Measurements from ENCODE around the gene FBXL12.

DNA sequence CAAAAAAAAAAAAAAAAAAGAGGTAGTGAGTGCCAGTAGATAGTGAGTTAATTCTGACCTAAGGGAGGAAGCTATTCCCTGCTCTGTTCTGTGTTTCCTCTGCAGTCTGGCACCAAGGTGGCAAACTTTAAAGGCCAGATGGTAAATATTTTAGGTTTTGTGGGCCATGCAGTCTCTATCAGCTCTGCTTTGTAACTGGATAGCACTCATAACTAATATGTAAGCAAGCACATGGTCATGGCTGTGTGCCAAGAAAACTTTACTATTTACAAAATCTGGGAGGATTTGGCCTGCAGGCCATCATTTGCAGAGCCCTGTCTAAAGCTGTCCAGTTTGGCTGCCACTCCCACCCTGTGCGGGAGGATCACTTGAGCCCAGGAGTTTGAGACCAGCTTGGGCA, 20.5 kb upstream of the FBXL12 start:
- no peak for TF ChIP-seq CTCF (IDR thresholded peaks at IDR 0.05; ENCODE audit: low read depth, low read length, missing input control)
- no peak for TF ChIP-seq YY1 (IDR thresholded peaks at IDR 0.05)
- TF ChIP-seq JUND (IDR thresholded peaks at IDR 0.05): no peak
- TF ChIP-seq SP1 (IDR thresholded peaks at IDR 0.05): no peak
- TF ChIP-seq, protein P1, sequence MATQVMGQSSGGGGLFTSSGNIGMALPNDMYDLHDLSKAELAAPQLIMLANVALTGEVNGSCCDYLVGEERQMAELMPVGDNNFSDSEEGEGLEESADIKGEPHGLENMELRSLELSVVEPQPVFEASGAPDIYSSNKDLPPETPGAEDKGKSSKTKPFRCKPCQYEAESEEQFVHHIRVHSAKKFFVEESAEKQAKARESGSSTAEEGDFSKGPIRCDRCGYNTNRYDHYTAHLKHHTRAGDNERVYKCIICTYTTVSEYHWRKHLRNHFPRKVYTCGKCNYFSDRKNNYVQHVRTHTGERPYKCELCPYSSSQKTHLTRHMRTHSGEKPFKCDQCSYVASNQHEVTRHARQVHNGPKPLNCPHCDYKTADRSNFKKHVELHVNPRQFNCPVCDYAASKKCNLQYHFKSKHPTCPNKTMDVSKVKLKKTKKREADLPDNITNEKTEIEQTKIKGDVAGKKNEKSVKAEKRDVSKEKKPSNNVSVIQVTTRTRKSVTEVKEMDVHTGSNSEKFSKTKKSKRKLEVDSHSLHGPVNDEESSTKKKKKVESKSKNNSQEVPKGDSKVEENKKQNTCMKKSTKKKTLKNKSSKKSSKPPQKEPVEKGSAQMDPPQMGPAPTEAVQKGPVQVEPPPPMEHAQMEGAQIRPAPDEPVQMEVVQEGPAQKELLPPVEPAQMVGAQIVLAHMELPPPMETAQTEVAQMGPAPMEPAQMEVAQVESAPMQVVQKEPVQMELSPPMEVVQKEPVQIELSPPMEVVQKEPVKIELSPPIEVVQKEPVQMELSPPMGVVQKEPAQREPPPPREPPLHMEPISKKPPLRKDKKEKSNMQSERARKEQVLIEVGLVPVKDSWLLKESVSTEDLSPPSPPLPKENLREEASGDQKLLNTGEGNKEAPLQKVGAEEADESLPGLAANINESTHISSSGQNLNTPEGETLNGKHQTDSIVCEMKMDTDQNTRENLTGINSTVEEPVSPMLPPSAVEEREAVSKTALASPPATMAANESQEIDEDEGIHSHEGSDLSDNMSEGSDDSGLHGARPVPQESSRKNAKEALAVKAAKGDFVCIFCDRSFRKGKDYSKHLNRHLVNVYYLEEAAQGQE (IDR thresholded peaks at IDR 0.05): no peak
- TF ChIP-seq ATF3 (IDR thresholded peaks at IDR 0.05): no peak
- no peak for TF ChIP-seq GABPA (IDR thresholded peaks at IDR 0.05 in 1 of 2, conservative IDR thresholded peaks at IDR 0.05 in 1 of 2)

Measured in liver (tissue), 3 donors.